ENCODE measurements around the gene CDC42EP4.

- TF ChIP-seq CTCF (conservative IDR thresholded peaks at IDR 0.05; ENCODE audit: low read length) (no peak), EZH2phosphoT487 (IDR thresholded peaks at IDR 0.05; ENCODE audit: borderline replicate concordance) (no peak)
Observed at GRCh38 chr17:73297934-73298861, 13.6 kb downstream of the CDC42EP4 start.

Measured in Loucy (cell line).